ENCODE measurements around the gene APBA2.

APBA2 gene

GRCh38 chr15:28969511-28970085 is 83.8 kb downstream of the APBA2 start:
- Mint-ChIP-seq H3K27ac (no peak overlapping the region), H3K36me3 (ENCODE audit: low read depth) (no peaks in the 10 kb centered on the region), H3K27me3 (ENCODE audit: low read depth) (no peaks in the 10 kb centered on the region), H3K4me1 (no peaks in the 10 kb centered on the region), H3K4me3 (no peak overlapping the region), H3K9me3 (no peaks in the 10 kb centered on the region)
- TF ChIP-seq CTCF (IDR thresholded peaks at IDR 0.05; ENCODE audit: unreplicated experiment in 3 of 3): no peak

GRCh38 chr15:28974142-28974541 is 88.4 kb downstream of the APBA2 start:
- H3K27ac Mint-ChIP-seq: no peak overlapping the region
- peaks cover 5% of the 10 kb centered on the region for H3K27me3 Mint-ChIP-seq (ENCODE audit: low read depth)
- no peak for TF ChIP-seq CTCF (IDR thresholded peaks at IDR 0.05; ENCODE audit: unreplicated experiment in 3 of 3)
- no peak overlapping the region for H3K4me3 Mint-ChIP-seq
- H3K4me1 Mint-ChIP-seq: peaks cover 2% of the 10 kb centered on the region
- no peaks in the 10 kb centered on the region for H3K9me3 Mint-ChIP-seq
- H3K36me3 Mint-ChIP-seq (ENCODE audit: low read depth): no peaks in the 10 kb centered on the region

GRCh38 chr15:28975766-28976179 is 90.0 kb downstream of the APBA2 start:
- Mint-ChIP-seq H3K27ac (no peak overlapping the region), H3K36me3 (ENCODE audit: low read depth) (peaks cover 3% of the 10 kb centered on the region), H3K27me3 (ENCODE audit: low read depth) (peaks cover 7% of the 10 kb centered on the region), H3K4me1 (peaks cover 17% of the 10 kb centered on the region), H3K4me3 (no peak overlapping the region), H3K9me3 (no peaks in the 10 kb centered on the region)
- TF ChIP-seq CTCF (IDR thresholded peaks at IDR 0.05; ENCODE audit: unreplicated experiment in 3 of 3): peak; percentile 49 to 79 (median 71)

- TF ChIP-seq CTCF (IDR thresholded peaks at IDR 0.05; ENCODE audit: unreplicated experiment in 3 of 3): no peak
Observed at GRCh38 chr15:28977377-28978010, 91.7 kb downstream of the APBA2 start.

GRCh38 chr15:28978011-28978378 is 92.2 kb downstream of the APBA2 start:
- H3K27ac Mint-ChIP-seq: no peak overlapping the region

More at GRCh38 chr15:28977377-28978010, 91.7 kb downstream of the APBA2 start:
- Mint-ChIP-seq H3K27me3 (ENCODE audit: low read depth) (peaks cover 7% of the 10 kb centered on the region), H3K27ac (no peak overlapping the region), H3K4me1 (peaks cover 17% of the 10 kb centered on the region), H3K9me3 (peaks cover 3% of the 10 kb centered on the region), H3K36me3 (ENCODE audit: low read depth) (peaks cover 3% of the 10 kb centered on the region), H3K4me3 (no peak overlapping the region)

More at GRCh38 chr15:28978011-28978378, 92.2 kb downstream of the APBA2 start:
- peaks cover 3% of the 10 kb centered on the region for H3K36me3 Mint-ChIP-seq (ENCODE audit: low read depth)
- peaks cover 17% of the 10 kb centered on the region for H3K4me1 Mint-ChIP-seq
- peaks cover 3% of the 10 kb centered on the region for H3K9me3 Mint-ChIP-seq
- no peak overlapping the region for H3K4me3 Mint-ChIP-seq
- H3K27me3 Mint-ChIP-seq (ENCODE audit: low read depth): peaks cover 7% of the 10 kb centered on the region
- no peak for TF ChIP-seq CTCF (IDR thresholded peaks at IDR 0.05; ENCODE audit: unreplicated experiment in 3 of 3)
